ENCODE results near the gene STOML1.

Gene STOML1, protein sequence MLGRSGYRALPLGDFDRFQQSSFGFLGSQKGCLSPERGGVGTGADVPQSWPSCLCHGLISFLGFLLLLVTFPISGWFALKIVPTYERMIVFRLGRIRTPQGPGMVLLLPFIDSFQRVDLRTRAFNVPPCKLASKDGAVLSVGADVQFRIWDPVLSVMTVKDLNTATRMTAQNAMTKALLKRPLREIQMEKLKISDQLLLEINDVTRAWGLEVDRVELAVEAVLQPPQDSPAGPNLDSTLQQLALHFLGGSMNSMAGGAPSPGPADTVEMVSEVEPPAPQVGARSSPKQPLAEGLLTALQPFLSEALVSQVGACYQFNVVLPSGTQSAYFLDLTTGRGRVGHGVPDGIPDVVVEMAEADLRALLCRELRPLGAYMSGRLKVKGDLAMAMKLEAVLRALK

GRCh38 chr15:73991726-73992593, at the start of gene STOML1:
Gene STOML1, minus strand, starts transcription at chr15:73992295. Its CDS starts 72 bp downstream, at chr15:73992223.
- DNase-seq, result peak; percentile 98

DNA sequence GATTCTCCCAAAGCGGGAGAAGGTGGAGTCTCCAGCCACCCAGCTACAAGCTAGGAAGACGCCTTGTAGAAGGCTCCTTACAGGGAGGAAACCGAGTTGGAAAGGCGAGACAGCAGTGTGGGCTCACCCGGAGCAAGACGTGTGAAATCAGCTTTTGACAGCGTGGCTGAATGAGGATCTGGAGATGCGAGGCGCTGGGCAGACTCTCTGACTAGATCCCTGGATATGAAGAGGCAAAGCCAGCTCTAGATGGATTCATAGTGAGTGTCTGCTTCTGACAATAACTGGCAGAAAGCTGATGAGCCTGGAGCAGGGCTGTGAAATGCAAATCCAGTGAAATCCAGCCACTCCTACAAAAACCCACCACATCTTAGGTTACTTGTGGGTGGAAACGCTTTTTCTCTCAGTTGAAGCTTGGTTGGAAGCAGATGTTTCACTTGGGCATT, 49.2 kb upstream of the STOML1 start:
- DNase-seq, result no peak

- DNase-seq, result no peak
Measured at GRCh38 chr15:74040109-74040850, 48.2 kb upstream of the STOML1 start.

GRCh38 chr15:74039656-74040010, 47.5 kb upstream of the STOML1 start:
- DNase-seq, result no peak

- DNase-seq, result no peak
Measured at GRCh38 chr15:74038707-74039655, 46.9 kb upstream of the STOML1 start.

- DNase-seq, result no peak
Measured at GRCh38 chr15:74037171-74038117, 45.3 kb upstream of the STOML1 start.

- DNase-seq, result no peak
Measured at GRCh38 chr15:74036271-74037170, 44.4 kb upstream of the STOML1 start.

DNA sequence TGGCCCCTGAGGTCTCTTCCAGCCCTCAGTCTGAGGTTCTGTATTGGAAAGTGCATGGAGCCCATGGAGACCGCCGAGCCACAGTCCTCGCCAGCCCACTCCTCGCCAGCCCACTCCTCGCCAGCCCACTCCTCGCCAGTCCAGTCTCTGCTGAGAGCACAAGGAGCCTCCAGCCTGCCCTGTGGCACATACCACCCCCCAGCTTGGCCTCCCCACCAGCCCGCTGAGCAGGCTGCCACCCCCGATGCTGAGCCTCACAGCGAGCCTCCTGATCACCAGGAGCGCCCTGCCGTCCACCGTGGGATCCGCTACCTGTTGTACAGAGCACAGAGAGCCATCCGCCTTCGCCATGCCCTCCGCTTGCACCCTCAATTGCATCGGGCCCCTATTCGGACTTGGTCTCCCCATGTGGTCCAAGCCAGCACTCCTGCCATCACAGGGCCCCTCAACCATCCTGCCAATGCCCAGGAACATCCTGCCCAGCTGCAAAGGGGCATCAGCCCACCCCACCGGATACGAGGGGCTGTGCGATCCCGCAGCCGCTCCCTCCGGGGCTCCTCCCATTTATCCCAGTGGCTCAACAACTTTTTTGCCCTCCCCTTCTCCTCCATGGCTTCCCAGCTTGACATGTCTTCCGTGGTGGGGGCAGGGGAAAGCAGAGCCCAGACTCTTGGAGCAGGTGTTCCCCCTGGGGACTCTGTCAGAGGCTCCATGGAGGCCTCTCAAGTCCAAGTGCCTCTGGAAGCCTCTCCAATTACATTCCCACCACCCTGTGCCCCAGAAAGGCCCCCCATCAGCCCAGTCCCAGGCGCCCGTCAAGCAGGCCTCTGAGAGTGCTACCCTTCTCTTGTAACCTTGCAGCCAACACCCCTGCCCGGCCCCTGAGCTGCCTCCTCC, 43.3 kb upstream of the STOML1 start:
- no peak for DNase-seq

GRCh38 chr15:74034206-74034755, 42.2 kb upstream of the STOML1 start:
- DNase-seq, result no peak

GRCh38 chr15:74032606-74033561, 40.8 kb upstream of the STOML1 start:
- DNase-seq, result no peak

DNA sequence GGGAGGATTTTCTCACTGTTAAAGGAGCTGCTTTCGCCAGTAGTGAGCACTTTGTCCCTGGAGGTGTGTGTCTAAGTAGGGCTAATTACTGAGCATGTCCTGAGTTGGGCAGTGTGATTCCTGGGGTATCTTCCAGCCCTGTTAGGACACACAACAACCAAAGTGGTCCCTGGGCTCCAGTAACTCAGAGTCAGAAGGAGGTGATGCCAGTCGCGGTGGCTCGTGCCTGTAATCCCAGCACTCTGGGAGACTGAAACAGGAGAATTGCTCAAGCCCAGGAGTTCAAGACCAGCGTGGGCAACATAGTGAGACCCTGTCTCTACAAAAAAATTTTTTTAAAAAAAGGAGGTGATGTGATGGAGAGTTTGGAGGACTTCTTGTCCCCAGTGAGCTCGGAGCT, 40.0 kb upstream of the STOML1 start:
- no peak for DNase-seq

- no peak for DNase-seq
Measured at GRCh38 chr15:74028646-74029045, 36.6 kb upstream of the STOML1 start.

GRCh38 chr15:74027688-74028087, 35.6 kb upstream of the STOML1 start:
- DNase-seq, result no peak

- DNase-seq, result no peak
Measured at GRCh38 chr15:74025436-74025835, 33.3 kb upstream of the STOML1 start.

DNA sequence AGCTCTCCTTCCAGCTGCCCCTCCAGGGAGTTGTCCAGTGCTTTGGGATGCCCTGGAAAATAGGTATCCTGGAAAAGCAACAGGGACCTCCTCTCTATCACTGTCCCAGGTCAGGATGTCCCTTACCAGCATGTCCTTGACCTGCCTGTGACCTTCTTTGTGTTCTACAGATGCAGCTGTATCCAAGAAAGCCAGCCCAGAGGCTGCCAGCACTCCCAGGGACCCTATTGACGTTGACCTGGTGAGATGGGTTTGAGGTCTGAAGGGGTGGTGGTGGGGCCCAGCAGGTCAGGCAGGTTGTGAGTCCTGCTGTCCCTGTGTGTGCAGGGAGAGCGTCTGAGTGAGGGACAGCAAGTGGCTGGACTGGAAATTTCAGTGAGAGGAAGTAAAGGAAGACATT, 32.6 kb upstream of the STOML1 start:
- DNase-seq, result no peak

DNA sequence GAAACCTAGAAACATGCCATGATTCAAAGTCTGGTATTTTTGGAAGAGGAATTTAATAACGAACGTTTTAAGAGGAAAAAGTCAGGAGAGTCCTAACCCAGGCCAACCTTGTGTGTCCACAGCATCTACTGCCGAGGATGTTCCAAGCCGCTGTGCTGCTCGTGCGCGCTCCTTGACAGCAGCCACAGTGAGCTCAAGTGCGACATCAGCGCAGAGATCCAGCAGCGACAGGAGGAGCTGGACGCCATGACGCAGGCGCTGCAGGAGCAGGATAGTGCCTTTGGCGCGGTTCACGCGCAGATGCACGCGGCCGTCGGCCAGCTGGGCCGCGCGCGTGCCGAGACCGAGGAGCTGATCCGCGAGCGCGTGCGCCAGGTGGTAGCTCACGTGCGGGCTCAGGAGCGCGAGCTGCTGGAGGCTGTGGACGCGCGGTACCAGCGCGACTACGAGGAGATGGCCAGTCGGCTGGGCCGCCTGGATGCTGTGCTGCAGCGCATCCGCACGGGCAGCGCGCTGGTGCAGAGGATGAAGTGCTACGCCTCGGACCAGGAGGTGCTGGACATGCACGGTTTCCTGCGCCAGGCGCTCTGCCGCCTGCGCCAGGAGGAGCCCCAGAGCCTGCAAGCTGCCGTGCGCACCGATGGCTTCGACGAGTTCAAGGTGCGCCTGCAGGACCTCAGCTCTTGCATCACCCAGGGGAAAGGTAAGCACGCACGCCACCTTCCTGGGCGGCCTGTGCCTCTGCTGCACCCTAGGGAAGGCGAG, 30.8 kb upstream of the STOML1 start:
- no peak for DNase-seq

All from stimulated activated CD4-positive, alpha-beta T cell treated with anti-CD3 and anti-CD28 coated beads, Interleukin-12 subunit alpha, Interleukin-12 subunit beta, amount 100 ng/mL, for 4 hours (primary cell).